Activated CD4-positive, alpha-beta T cell treated with anti-CD3 and anti-CD28 coated beads, Interleukin-10, Interleukin-2, amounts not matched to agents 100 ng/mL and 50 ng/mL, durations not matched to agents 16 hours and 8 hours (primary cell): Measurements from ENCODE around the gene KIDINS220.

Source experiments
- DNase-seq: peaks from one replicate; pipeline ENCODE4 v3.0.0-alpha.2; 2020

Gene KIDINS220

GRCh38 chr2:8691859-8692437 is 145.5 kb downstream of the KIDINS220 start:
- no peak for DNase-seq

GRCh38 chr2:8685697-8686358 is 151.6 kb downstream of the KIDINS220 start:
- DNase-seq, result peak; percentile 84

- peak; percentile 63 for DNase-seq
Measured at GRCh38 chr2:8684878-8685696, 152.3 kb downstream of the KIDINS220 start.

- DNase-seq, result peak; percentile 75
Measured at GRCh38 chr2:8684540-8684877, 152.9 kb downstream of the KIDINS220 start.

DNA sequence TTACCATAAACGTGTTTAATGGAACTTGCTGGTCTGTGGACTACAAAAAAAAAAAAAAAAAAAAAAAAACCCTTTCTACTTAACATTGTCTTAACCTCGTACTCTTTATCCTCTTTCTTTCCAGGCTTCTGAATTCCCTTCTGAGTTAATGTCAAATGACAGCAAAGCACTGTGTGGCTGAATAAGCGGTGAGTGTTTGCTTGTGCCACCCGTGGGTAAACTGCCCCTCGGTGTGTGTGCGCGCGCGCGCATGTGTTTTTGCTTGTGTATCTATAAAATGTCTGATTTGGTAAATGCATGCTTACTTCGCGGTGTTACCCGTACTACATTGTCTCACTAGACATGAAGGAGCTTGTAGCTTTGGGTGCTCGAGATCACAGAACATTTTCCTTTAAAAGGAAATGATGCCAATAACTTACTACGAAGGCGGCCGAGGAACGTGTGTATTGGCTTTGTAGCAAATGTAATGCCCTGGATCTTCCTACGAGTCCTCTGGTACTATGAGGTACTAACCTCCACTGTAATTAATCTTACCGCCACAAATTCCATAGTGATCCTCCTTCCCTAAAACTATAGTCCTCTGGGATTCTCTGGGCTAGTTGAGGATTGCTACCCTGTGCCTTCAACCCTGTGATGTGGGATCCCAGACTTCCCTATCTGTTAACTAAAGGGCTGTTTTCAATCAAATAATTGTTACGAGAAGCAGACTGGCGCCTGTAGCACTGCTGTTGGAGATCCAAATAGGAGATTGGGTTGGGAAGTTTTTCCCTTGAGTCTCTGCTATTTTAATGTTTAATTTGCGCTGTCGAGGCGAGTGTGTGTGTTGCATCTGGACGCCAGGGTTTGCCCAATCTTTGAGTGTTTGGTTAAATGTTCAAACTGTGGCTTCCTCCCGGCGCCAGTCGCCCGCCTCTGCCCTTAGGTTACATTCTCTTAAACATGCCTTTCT is 154.4 kb downstream of the KIDINS220 start:
- peak; percentile 60 for DNase-seq

GRCh38 chr2:8681786-8682692 is 155.4 kb downstream of the KIDINS220 start, which contains the start of gene ID2:
Gene ID2 (plus strand): TSS chr2:8682056. CDS start chr2:8682166, 110 bp downstream.
- DNase-seq, result peak; percentile 99

- DNase-seq, result peak; percentile 68
Measured at GRCh38 chr2:8680822-8681760, 156.3 kb downstream of the KIDINS220 start.

- peak; percentile 33 for DNase-seq
Measured at GRCh38 chr2:8679827-8680731, 157.3 kb downstream of the KIDINS220 start.

DNA sequence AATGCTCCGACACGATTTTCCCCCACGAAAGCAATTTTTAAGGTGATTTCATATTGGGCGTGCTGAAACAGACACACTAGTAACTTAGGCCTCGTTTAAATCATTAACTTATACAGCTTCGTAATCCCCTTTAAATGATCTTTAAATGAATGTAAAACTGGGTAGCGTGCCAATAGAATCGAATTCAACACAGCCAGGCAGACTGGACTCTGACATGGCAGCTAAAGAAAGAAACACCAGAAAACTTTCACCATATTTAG is 157.9 kb downstream of the KIDINS220 start:
- no peak for DNase-seq
